Neuronal stem cell (in vitro differentiated cells): Measurements from ENCODE around the gene ACBD6.
A peak's percentile ranks its signal among the peaks of the same experiment; 100 is the strongest.

Experiments
- DNase-seq: peaks from one replicate; pipeline ENCODE4 v3.0.0-alpha.2; 2013; ENCODE audit warnings: low spot score
- H2AFZ ChIP-seq: one replicate; pipeline ENCODE4 v1.6.1; 2013; ENCODE audit warnings: mild to moderate bottlenecking, low read length, inconsistent platforms
- H2AK5ac ChIP-seq: 2 replicates; pipeline ENCODE4 v1.6.1; 2013; ENCODE audit warnings: low read depth, mild to moderate bottlenecking, inconsistent platforms, low read length, moderate library complexity, mixed read lengths
- H2BK120ac ChIP-seq: 2 replicates; pipeline ENCODE4 v1.6.1; 2013; ENCODE audit warnings: low read depth, mild to moderate bottlenecking, inconsistent platforms, low read length, moderate library complexity, mixed read lengths
- H2BK12ac ChIP-seq: one replicate; pipeline ENCODE4 v1.6.1; 2013; ENCODE audit warnings: low read length, inconsistent platforms
- H2BK15ac ChIP-seq: 2 replicates; pipeline ENCODE4 v1.6.1; 2013; ENCODE audit warnings: mild to moderate bottlenecking, low read length, inconsistent platforms, mixed read lengths
- H2BK5ac ChIP-seq: one replicate; pipeline ENCODE4 v1.6.1; 2013; ENCODE audit warnings: inconsistent platforms, mild to moderate bottlenecking, low read length, moderate library complexity
- H3K14ac ChIP-seq: one replicate; pipeline ENCODE4 v1.6.1; 2013; ENCODE audit warnings: low read length, inconsistent platforms
- H3K18ac ChIP-seq: 2 replicates; pipeline ENCODE4 v1.6.1; 2013; ENCODE audit warnings: low read length, inconsistent platforms
- H3K23ac ChIP-seq: 2 replicates; pipeline ENCODE4 v1.6.1; 2013; ENCODE audit warnings: low read depth, mild to moderate bottlenecking, mixed read lengths, low read length, inconsistent platforms; ENCODE audit not compliant: poor library complexity
- H3K27ac ChIP-seq: replicated peaks from 3 replicates; pipeline ENCODE4 v1.5.1; 2013; ENCODE audit warnings: low read length, inconsistent platforms
- H3K27me3 ChIP-seq, 3 experiments: 2 replicates each; pipeline ENCODE4 v1.6.1; 2013; ENCODE audit warnings: low read length in 3 of 3, mild to moderate bottlenecking in 2 of 3, inconsistent platforms in 1 of 3, low read depth in 1 of 3, mixed read lengths in 1 of 3, moderate library complexity in 1 of 3; ENCODE audit not compliant: control insufficient read depth in 3 of 3, insufficient read depth in 3 of 3
- H3K36me3 ChIP-seq, 2 donors: replicated peaks in 1 of 2; 2 replicates each; pipeline ENCODE4 v1.6.1; 2013; ENCODE audit warnings: low read length in 2 of 2; ENCODE audit not compliant: control insufficient read depth in 2 of 2, insufficient read depth in 2 of 2
- H3K4ac ChIP-seq: 2 replicates; pipeline ENCODE4 v1.6.1; 2013; ENCODE audit warnings: inconsistent platforms, mild to moderate bottlenecking, low read length, moderate library complexity
- H3K4me1 ChIP-seq, 2 donors: 1 replicate in 1 of 2; 2 replicates in 1 of 2; pipeline ENCODE4 v1.6.1; 2013; ENCODE audit warnings: low read length in 2 of 2, low read depth in 1 of 2; ENCODE audit not compliant: control insufficient read depth in 2 of 2, insufficient read depth in 1 of 2
- H3K4me2 ChIP-seq: one replicate; pipeline ENCODE4 v1.6.1; 2013; ENCODE audit warnings: mild to moderate bottlenecking, low read length, inconsistent platforms; ENCODE audit not compliant: insufficient read depth, poor library complexity, severe bottlenecking
- H3K4me3 ChIP-seq, 2 donors: 2 replicates each; pipeline ENCODE4 v1.5.1; 2013; ENCODE audit warnings: low read length in 2 of 2, mild to moderate bottlenecking in 2 of 2, inconsistent platforms in 1 of 2, moderate library complexity in 1 of 2
- H3K79me1 ChIP-seq: one replicate; pipeline ENCODE4 v1.6.1; 2013; ENCODE audit warnings: low read depth, mild to moderate bottlenecking, inconsistent platforms, low read length, moderate library complexity
- H3K9ac ChIP-seq: one replicate; pipeline ENCODE4 v1.6.1; 2013; ENCODE audit warnings: mild to moderate bottlenecking, low read depth, low read length, inconsistent platforms; ENCODE audit not compliant: poor library complexity
- H3K9me3 ChIP-seq, 2 donors: replicated peaks in 1 of 2; 2 replicates each; pipeline versions ENCODE3 to v1.6.1; 2013; ENCODE audit warnings: low read length in 2 of 2, mild to moderate bottlenecking in 2 of 2, inconsistent platforms in 1 of 2, low read depth in 1 of 2, mixed read lengths in 1 of 2, moderate library complexity in 1 of 2; ENCODE audit not compliant: control insufficient read depth in 2 of 2, insufficient read depth in 1 of 2
- H4K8ac ChIP-seq: one replicate; pipeline ENCODE4 v1.6.1; 2013; ENCODE audit warnings: low read depth, mild to moderate bottlenecking, inconsistent platforms, low read length, moderate library complexity
- H4K91ac ChIP-seq: one replicate; pipeline ENCODE4 v1.6.1; 2013; ENCODE audit warnings: low read length, low read depth, mild to moderate bottlenecking, inconsistent platforms; ENCODE audit not compliant: poor library complexity
- whole genome bisulfite sequencing, 2 donors: extraction: QIAGEN DNeasy Blood & Tissue Kit; methylation state at CpG; one replicate each; pipeline ENCODE4 v1.1.7; 2013; ENCODE audit warnings: missing lambda C conversion rate in 2 of 2, mixed read lengths in 1 of 2; ENCODE audit not compliant: insufficient read length in 2 of 2, insufficient replicate concordance in 1 of 2; ENCODE audit errors: extremely low coverage in 2 of 2; 5-methylcytosine and 5-hydroxymethylcytosine counted together

ACBD6 gene

DNA sequence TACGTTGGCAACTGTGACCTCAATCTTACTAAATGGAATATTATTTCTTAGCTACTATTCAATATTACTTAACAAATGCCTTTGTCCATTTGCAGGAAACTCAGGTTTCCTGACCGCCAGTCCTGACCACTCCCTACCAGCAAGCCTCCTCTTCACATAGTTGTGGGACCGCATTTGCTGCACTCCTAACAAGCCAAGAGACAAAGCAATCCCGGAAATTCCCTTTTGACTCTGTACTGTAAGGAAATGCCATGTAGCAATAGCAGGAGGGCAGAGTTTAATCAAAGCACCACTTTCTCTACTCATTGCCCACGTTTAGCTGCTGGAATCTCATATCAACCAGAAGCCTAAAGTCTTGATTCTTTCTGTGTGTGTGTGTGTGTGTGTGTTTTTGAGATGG, 28.1 kb upstream of the ACBD6 start:
- no peak overlapping the region for H3K4me3 ChIP-seq
- no peak overlapping the region for H2BK120ac ChIP-seq
- H3K23ac ChIP-seq, result no peak overlapping the region
- no peak overlapping the region for H2BK12ac ChIP-seq
- H3K27me3 ChIP-seq, result no peaks in the 10 kb centered on the region
- no peaks in the 10 kb centered on the region for H3K36me3 ChIP-seq
- no peak overlapping the region for H3K4ac ChIP-seq
- no CpG with 5 or more reads among the region's 5 CpGs for WGBS, 2 donors
- peaks cover 0 to 5% of the 10 kb centered on the region in 2 donors for H3K4me1 ChIP-seq
- H4K91ac ChIP-seq, result no peak overlapping the region
- no peak overlapping the region for H2BK5ac ChIP-seq
- H3K14ac ChIP-seq, result no peak overlapping the region
- H3K9ac ChIP-seq, result no peak overlapping the region
- no peaks in the 10 kb centered on the region for H3K79me1 ChIP-seq
- DNase-seq, result no peak
- peak overlapping the region; percentile 51 for H2AFZ ChIP-seq
- no peaks in the 10 kb centered on the region for H3K9me3 ChIP-seq
- H2BK15ac ChIP-seq, result no peak overlapping the region
- no peak overlapping the region for H3K18ac ChIP-seq
- no peak overlapping the region for H3K4me2 ChIP-seq
- no peak overlapping the region for H2AK5ac ChIP-seq
- H3K27ac ChIP-seq, result no peak overlapping the region
- no peak overlapping the region for H4K8ac ChIP-seq

DNA sequence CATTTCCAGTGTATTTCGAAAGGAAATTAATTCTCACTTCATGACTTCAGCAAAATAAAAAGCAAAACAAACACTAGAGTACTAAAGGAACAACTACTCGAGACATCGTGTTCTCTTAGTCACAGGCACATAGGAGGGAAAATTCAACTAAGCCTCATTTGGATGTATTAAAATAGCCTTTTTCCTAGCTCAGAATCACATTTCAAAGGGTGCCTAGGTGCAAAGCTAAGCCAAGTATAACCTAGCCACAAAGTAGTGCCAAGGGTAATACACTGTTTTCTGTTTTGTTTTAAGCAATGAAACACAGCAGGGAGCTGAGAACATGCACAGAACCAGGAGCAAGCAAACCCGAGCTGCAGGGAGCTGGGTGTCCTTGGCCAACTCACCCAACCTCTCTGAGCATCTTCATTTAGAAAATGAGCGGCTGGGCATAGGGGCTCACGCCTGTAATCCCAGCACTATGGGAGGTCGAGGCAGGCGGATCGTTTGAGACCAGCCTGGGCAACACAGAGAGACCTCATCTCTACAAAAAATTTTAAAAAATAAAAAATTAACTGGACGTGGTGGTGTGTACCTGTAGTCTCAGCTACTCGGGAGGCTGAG, 26.6 kb upstream of the ACBD6 start:
- Histone ChIP-seq H3K4me3 (no peak overlapping the region), H3K4me2 (no peak overlapping the region), H3K4me1 (peaks cover 0 to 5% of the 10 kb centered on the region in 2 donors), H2BK5ac (no peak overlapping the region), H2BK15ac (no peak overlapping the region), H2BK120ac (no peak overlapping the region), H3K79me1 (no peaks in the 10 kb centered on the region), H2AK5ac (no peak overlapping the region), H3K36me3 (no peaks in the 10 kb centered on the region), H4K8ac (no peak overlapping the region), H3K14ac (no peak overlapping the region), H3K18ac (no peak overlapping the region), H3K27me3 (no peaks in the 10 kb centered on the region), H2AFZ (no peak overlapping the region), H3K9ac (no peak overlapping the region), H3K9me3 (no peaks in the 10 kb centered on the region), H3K4ac (no peak overlapping the region), H3K23ac (no peak overlapping the region), H3K27ac (no peak overlapping the region), H2BK12ac (no peak overlapping the region), H4K91ac (no peak overlapping the region)
- no CpG with 5 or more reads among the region's 11 CpGs for WGBS, 2 donors
- no peak for DNase-seq

DNA sequence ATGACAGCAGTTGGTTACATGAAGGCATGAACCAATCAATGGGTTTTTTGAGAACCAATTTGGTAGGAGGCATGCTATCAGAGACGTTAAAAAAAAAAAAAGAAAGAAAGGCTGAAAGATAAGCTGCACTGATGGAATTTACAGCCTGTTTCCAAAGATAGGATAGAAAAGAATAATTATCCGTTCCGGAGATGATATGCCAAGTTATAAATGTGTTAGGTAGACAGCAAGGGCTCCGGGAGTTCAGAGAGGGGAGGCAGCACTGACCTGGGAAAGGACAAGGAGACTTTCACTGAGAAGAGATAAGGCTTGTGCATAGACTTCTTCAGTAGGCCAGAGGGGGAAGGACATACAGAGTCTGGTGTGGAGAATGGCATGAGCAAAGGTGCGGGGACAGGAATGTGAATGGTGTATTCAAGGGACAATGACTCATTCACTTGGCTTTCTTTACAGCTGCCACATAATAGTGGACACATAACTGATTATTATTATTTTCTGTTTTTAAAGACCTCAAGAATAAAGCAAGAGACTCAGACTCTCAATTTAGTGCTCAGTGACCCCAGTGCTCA, 24.8 kb upstream of the ACBD6 start:
- Histone ChIP-seq H3K4ac (no peak overlapping the region), H2BK12ac (no peak overlapping the region), H2AFZ (no peak overlapping the region), H3K79me1 (no peaks in the 10 kb centered on the region), H3K4me3 (no peak overlapping the region), H3K27ac (no peak overlapping the region), H3K14ac (no peak overlapping the region), H3K23ac (no peak overlapping the region), H3K9me3 (no peaks in the 10 kb centered on the region), H2AK5ac (no peak overlapping the region), H2BK5ac (no peak overlapping the region), H3K4me2 (no peak overlapping the region), H2BK15ac (no peak overlapping the region), H3K18ac (no peak overlapping the region), H3K9ac (no peak overlapping the region), H3K27me3 (no peaks in the 10 kb centered on the region), H3K4me1 (peaks cover 0 to under 1% of the 10 kb centered on the region in 2 donors), H4K91ac (no peak overlapping the region), H3K36me3 (no peaks in the 10 kb centered on the region), H2BK120ac (no peak overlapping the region), H4K8ac (no peak overlapping the region)
- no peak for DNase-seq
- no CpG with 5 or more reads among the region's 5 CpGs for WGBS, 2 donors

DNA sequence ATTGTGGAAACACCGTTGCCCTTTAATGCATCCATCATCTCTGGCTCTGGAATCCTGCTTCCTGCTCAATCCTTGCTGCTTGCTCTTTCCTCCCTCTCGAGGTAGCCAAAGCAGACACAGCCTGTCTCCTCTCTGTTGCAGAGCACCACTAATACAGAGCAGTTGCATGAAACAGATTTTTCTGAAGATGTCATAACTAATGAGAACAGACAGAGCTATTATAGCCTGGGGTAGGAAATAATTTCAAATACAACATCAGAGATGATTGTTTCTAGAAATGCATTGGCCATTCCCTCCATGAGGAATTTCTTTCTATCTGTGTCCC, 23.3 kb upstream of the ACBD6 start:
- Histone ChIP-seq H3K14ac (no peak overlapping the region), H3K27me3 (no peaks in the 10 kb centered on the region), H3K79me1 (no peaks in the 10 kb centered on the region), H3K27ac (no peak overlapping the region), H4K8ac (no peak overlapping the region), H2BK15ac (no peak overlapping the region), H2BK12ac (no peak overlapping the region), H3K4me3 (no peak overlapping the region), H3K23ac (no peak overlapping the region), H3K9me3 (no peaks in the 10 kb centered on the region), H3K4me2 (no peak overlapping the region), H3K4me1 (peaks cover 0 to 5% of the 10 kb centered on the region in 2 donors), H2AFZ (peak overlapping the region; percentile 20), H3K9ac (no peak overlapping the region), H4K91ac (no peak overlapping the region), H3K4ac (no peak overlapping the region), H2BK5ac (no peak overlapping the region), H2BK120ac (no peak overlapping the region), H3K18ac (no peak overlapping the region), H3K36me3 (no peaks in the 10 kb centered on the region), H2AK5ac (no peak overlapping the region)
- no CpG with 5 or more reads among the region's 2 CpGs for WGBS, 2 donors
- no peak for DNase-seq
